MM.1S (cell line): ENCODE results near the gene KRTCAP3.

Experiments used
- DNase-seq: peaks from one replicate; pipeline ENCODE4 v3.0.0-alpha.2; 2015
- H2AFZ ChIP-seq: fragments of 300-600 bp; sonication (generic); 2 replicates; pipeline ENCODE4 v1.6.0; 2016; ENCODE audit warnings: antibody characterized with exemption, low read length
- H3F3A ChIP-seq: fragments of 300-600 bp; sonication (generic); 2 replicates; pipeline ENCODE4 v1.6.1; 2016; ENCODE audit warnings: mild to moderate bottlenecking, antibody characterized with exemption, low read length, moderate library complexity, mixed read lengths; ENCODE audit not compliant: insufficient read depth
- H3K27ac ChIP-seq: fragments of 300-600 bp; sonication (generic); 2 replicates; pipeline ENCODE4 v1.5.1; 2016; ENCODE audit warnings: mild to moderate bottlenecking, low read length
- H3K27me3 ChIP-seq: fragments of 300-600 bp; sonication (generic); replicated peaks from 2 replicates; pipeline ENCODE4 v1.6.0; 2016; ENCODE audit warnings: low read length; ENCODE audit not compliant: insufficient read depth
- H3K36me3 ChIP-seq: fragments of 300-600 bp; sonication (generic); replicated peaks from 2 replicates; pipeline ENCODE4 v1.6.1; 2016; ENCODE audit warnings: mild to moderate bottlenecking, low read length, mixed read lengths; ENCODE audit not compliant: insufficient read depth
- H3K4me1 ChIP-seq: fragments of 300-600 bp; sonication (generic); 2 replicates; pipeline ENCODE4 v1.6.1; 2016; ENCODE audit warnings: low read length, mixed read lengths
- H3K4me2 ChIP-seq: fragments of 300-600 bp; sonication (generic); 2 replicates; pipeline ENCODE4 v1.6.0; 2016; ENCODE audit warnings: low read depth, low read length
- H3K4me3 ChIP-seq: fragments of 300-600 bp; sonication (generic); 2 replicates; pipeline ENCODE4 v1.5.1; 2016; ENCODE audit warnings: low read length, mixed read lengths
- H3K79me2 ChIP-seq: fragments of 300-600 bp; sonication (generic); 2 replicates; pipeline ENCODE4 v1.6.1; 2016; ENCODE audit warnings: mixed run types, low read length, mixed read lengths
- H3K9ac ChIP-seq: fragments of 300-600 bp; sonication (generic); 2 replicates; pipeline ENCODE4 v1.6.1; 2016; ENCODE audit warnings: low read length, mixed read lengths
- H3K9me2 ChIP-seq: fragments of 300-600 bp; sonication (generic); replicated peaks from 2 replicates; pipeline ENCODE4 v1.6.1; 2016; ENCODE audit warnings: mild to moderate bottlenecking, low read length, mixed read lengths; ENCODE audit not compliant: insufficient read depth
- H3K9me3 ChIP-seq: fragments of 300-600 bp; sonication (generic); replicated peaks from 2 replicates; pipeline ENCODE4 v1.6.1; 2016; ENCODE audit warnings: mild to moderate bottlenecking, low read length, mixed read lengths; ENCODE audit not compliant: insufficient read depth
- H4K20me1 ChIP-seq: fragments of 300-600 bp; sonication (generic); 2 replicates; pipeline ENCODE4 v1.6.1; 2016; ENCODE audit warnings: mild to moderate bottlenecking, low read length, moderate library complexity, mixed read lengths; ENCODE audit not compliant: insufficient read depth
- EZH2 ChIP-seq: fragments of 300-600 bp; sonication (generic); optimal IDR thresholded peaks from 2 replicates; pipeline ENCODE3; 2017; ENCODE audit warnings: low read depth, mild to moderate bottlenecking, antibody characterized with exemption, low read length, mixed read lengths
- EZH2phosphoT487 ChIP-seq: fragments of 300-600 bp; sonication (generic); IDR thresholded peaks from 2 replicates; pipeline ENCODE4 v1.6.1; 2018; ENCODE audit warnings: antibody characterized with exemption, low read length
- TF ChIP-seq, protein P1 (sequence below): fragments of 300-600 bp; sonication (generic); IDR thresholded peaks from 2 replicates; pipeline ENCODE4 v1.5.1; 2016; ENCODE audit warnings: antibody characterized with exemption, low read length, mixed read lengths

KRTCAP3 gene

GRCh38 chr2:27461118-27461517 lies 18.9 kb downstream of the KRTCAP3 start:
- no peak overlapping the region for H3K27ac ChIP-seq
- no peaks in the 10 kb centered on the region for H3F3A ChIP-seq
- no peak for DNase-seq

DNA sequence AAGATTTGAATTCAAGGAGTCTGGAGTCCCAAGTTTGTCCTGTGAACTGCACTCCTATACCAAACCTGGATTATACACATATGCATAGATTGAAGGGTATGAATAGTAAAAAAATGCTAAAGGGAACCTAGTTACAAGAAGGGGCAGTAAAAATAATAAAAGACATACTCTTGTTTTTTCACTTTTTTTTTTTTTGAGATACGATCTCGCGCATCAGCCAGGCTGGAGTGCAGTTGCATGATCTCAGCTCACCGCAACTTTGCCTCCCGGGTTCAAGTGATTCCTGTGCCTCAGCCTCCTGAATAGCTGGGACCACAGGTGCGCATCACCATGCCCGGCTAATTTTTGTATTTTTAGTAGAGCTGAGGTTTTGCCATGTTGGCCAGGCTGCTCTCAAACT lies 22.3 kb downstream of the KRTCAP3 start:
- H2AFZ ChIP-seq = no peak overlapping the region
- no peaks in the 10 kb centered on the region for H3K79me2 ChIP-seq
- TF ChIP-seq, protein P1, sequence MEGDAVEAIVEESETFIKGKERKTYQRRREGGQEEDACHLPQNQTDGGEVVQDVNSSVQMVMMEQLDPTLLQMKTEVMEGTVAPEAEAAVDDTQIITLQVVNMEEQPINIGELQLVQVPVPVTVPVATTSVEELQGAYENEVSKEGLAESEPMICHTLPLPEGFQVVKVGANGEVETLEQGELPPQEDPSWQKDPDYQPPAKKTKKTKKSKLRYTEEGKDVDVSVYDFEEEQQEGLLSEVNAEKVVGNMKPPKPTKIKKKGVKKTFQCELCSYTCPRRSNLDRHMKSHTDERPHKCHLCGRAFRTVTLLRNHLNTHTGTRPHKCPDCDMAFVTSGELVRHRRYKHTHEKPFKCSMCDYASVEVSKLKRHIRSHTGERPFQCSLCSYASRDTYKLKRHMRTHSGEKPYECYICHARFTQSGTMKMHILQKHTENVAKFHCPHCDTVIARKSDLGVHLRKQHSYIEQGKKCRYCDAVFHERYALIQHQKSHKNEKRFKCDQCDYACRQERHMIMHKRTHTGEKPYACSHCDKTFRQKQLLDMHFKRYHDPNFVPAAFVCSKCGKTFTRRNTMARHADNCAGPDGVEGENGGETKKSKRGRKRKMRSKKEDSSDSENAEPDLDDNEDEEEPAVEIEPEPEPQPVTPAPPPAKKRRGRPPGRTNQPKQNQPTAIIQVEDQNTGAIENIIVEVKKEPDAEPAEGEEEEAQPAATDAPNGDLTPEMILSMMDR = no peak
- TF ChIP-seq EZH2 = no peak
- no peak for TF ChIP-seq EZH2phosphoT487
- H3K4me2 ChIP-seq = no peak overlapping the region
- H3K27ac ChIP-seq = no peak overlapping the region
- no peaks in the 10 kb centered on the region for H3K4me1 ChIP-seq
- no peaks in the 10 kb centered on the region for H3K9me3 ChIP-seq
- no peak for DNase-seq
- no peaks in the 10 kb centered on the region for H4K20me1 ChIP-seq
- H3K36me3 ChIP-seq = no peaks in the 10 kb centered on the region
- no peaks in the 10 kb centered on the region for H3K9me2 ChIP-seq
- no peaks in the 10 kb centered on the region for H3K27me3 ChIP-seq
- H3K9ac ChIP-seq = no peak overlapping the region
- no peak overlapping the region for H3K4me3 ChIP-seq
- H3F3A ChIP-seq = no peaks in the 10 kb centered on the region

More at GRCh38 chr2:27461118-27461517, 18.9 kb downstream of the KRTCAP3 start:
- Histone ChIP-seq H3K9ac (no peak overlapping the region), H3K9me3 (no peaks in the 10 kb centered on the region), H3K4me3 (no peak overlapping the region), H3K79me2 (no peaks in the 10 kb centered on the region), H3K4me2 (no peak overlapping the region), H3K4me1 (no peaks in the 10 kb centered on the region), H4K20me1 (no peaks in the 10 kb centered on the region), H3K9me2 (no peaks in the 10 kb centered on the region), H2AFZ (no peak overlapping the region), H3K27me3 (no peaks in the 10 kb centered on the region), H3K36me3 (no peaks in the 10 kb centered on the region)
- TF ChIP-seq EZH2 (no peak), EZH2phosphoT487 (no peak)
- TF ChIP-seq, protein P1 = no peak

DNA sequence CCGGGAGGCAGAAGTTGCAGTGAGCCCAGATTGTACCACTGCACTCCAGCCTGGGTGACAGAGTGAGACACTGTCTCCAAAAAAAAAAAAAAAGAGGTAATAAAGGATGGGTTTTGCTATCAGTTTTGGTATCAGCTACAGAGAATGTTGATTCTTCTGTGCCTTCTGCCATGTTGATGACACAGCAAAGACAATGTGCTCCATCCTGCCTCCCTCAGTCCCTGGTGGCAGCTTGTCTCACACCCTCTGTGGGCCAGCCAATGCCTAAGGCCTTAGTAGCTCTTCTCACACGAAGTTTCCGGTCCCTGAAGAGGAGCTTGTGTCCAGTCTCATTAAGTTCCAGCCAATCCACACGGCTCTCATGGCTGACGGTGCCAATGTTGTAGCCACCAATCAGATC lies 29.8 kb downstream of the KRTCAP3 start:
- Histone ChIP-seq H3K9me3 (no peaks in the 10 kb centered on the region), H3K9ac (no peak overlapping the region)

More for the DNA sequence above, 29.8 kb downstream of the KRTCAP3 start:
- TF ChIP-seq, protein P1 = no peak
- TF ChIP-seq EZH2 (no peak), EZH2phosphoT487 (no peak)
- Histone ChIP-seq H3K4me1 (no peaks in the 10 kb centered on the region), H4K20me1 (no peaks in the 10 kb centered on the region), H3K9me2 (no peaks in the 10 kb centered on the region), H2AFZ (no peak overlapping the region), H3K27ac (no peak overlapping the region), H3K79me2 (no peaks in the 10 kb centered on the region), H3K36me3 (no peaks in the 10 kb centered on the region), H3K4me3 (no peak overlapping the region), H3K27me3 (no peaks in the 10 kb centered on the region), H3F3A (no peaks in the 10 kb centered on the region), H3K4me2 (no peak overlapping the region)
- DNase-seq = no peak
